ENCODE data around the gene HOXA13. TPM values are rescaled to one million over a fixed set of nuclear protein-coding genes. Genes with fewer than 3 reads are reported as not detected.

HOXA13 gene
- total RNA-seq, 1 experiment from 2014 or later, result 7.4 TPM

- no peak for DNase-seq (ENCODE audit: low spot score)
These were observed 51.7 kb downstream of the HOXA13 start for GRCh38 chr7:27148031-27148755.

GRCh38 chr7:27147199-27148030, 52.5 kb downstream of the HOXA13 start, which contains the start of gene HOXA6:
Gene HOXA6, minus strand, starts transcription at chr7:27147774. Its CDS starts 25 bp downstream, at chr7:27147749.
- DNase-seq (ENCODE audit: low spot score), result no peak

- DNase-seq (ENCODE audit: low spot score), result no peak
These were observed 53.2 kb downstream of the HOXA13 start for GRCh38 chr7:27146491-27147198.

GRCh38 chr7:27145914-27146412, 53.9 kb downstream of the HOXA13 start:
- no peak for DNase-seq (ENCODE audit: low spot score)

GRCh38 chr7:27145165-27145913, 54.6 kb downstream of the HOXA13 start:
- DNase-seq (ENCODE audit: low spot score), result no peak

GRCh38 chr7:27144781-27145164, 55.1 kb downstream of the HOXA13 start:
- DNase-seq (ENCODE audit: low spot score), result no peak

Other genes with a start within 250 kb of the HOXA13 start
- gene HOXA1, start 104.1 kb downstream of the HOXA13 start, total RNA-seq (2014; rRNA removed; shearing (Covaris generic)), result 1.2 and 3.0 TPM in 2 replicates
- gene HOXA2, start 97.4 kb downstream of the HOXA13 start, total RNA-seq (2014; rRNA removed; shearing (Covaris generic)), result 1.2 TPM in 1 of 2 replicates, not detected in the other
- gene HOXA4, start 69.3 kb downstream of the HOXA13 start, total RNA-seq (2014; rRNA removed; shearing (Covaris generic)), result 0.88 and 1.2 TPM in 2 replicates
- 3.6 and 8.0 TPM in 2 replicates for gene HOXA5, start 56.4 kb downstream of the HOXA13 start, total RNA-seq (2014; rRNA removed; shearing (Covaris generic))
- gene HOXA6, start 52.3 kb downstream of the HOXA13 start, total RNA-seq (2014; rRNA removed; shearing (Covaris generic)), result 0.64 and 0.70 TPM in 2 replicates
- gene HOXA3, start 47.5 kb downstream of the HOXA13 start, total RNA-seq (2014; rRNA removed; shearing (Covaris generic)), result 1.1 and 5.5 TPM in 2 replicates
- gene HOXA7, start 43.4 kb downstream of the HOXA13 start, total RNA-seq (2014; rRNA removed; shearing (Covaris generic)), result 2.0 and 2.2 TPM in 2 replicates
- gene HOXA9, start 34.6 kb downstream of the HOXA13 start, total RNA-seq (2014; rRNA removed; shearing (Covaris generic)), result 0.17 and 0.18 TPM in 2 replicates
- gene HOXA10, start 25.8 kb downstream of the HOXA13 start, total RNA-seq (2014; rRNA removed; shearing (Covaris generic)), result 2.0 and 6.1 TPM in 2 replicates
- 0.27 and 0.52 TPM in 2 replicates for gene HOXA11, start 14.9 kb downstream of the HOXA13 start, total RNA-seq (2014; rRNA removed; shearing (Covaris generic))
- gene EVX1, start 42.7 kb upstream of the HOXA13 start, total RNA-seq (2014; rRNA removed; shearing (Covaris generic)), result not detected in 2 replicates

All from H4 (cell line).